ENCODE measurements around the gene SPATA2. TPM values are rescaled to one million over a fixed set of nuclear protein-coding genes. Genes with fewer than 3 reads are reported as not detected.
A peak's percentile ranks its signal among the peaks of the same experiment; 100 is the strongest.

SPATA2 gene
- total and polyA plus RNA-seq, 2 of the 13 experiments (the other 11 are each of a cell fraction or from before 2014, with no cell fraction given), result 3.2 to 8.7 TPM

DNA sequence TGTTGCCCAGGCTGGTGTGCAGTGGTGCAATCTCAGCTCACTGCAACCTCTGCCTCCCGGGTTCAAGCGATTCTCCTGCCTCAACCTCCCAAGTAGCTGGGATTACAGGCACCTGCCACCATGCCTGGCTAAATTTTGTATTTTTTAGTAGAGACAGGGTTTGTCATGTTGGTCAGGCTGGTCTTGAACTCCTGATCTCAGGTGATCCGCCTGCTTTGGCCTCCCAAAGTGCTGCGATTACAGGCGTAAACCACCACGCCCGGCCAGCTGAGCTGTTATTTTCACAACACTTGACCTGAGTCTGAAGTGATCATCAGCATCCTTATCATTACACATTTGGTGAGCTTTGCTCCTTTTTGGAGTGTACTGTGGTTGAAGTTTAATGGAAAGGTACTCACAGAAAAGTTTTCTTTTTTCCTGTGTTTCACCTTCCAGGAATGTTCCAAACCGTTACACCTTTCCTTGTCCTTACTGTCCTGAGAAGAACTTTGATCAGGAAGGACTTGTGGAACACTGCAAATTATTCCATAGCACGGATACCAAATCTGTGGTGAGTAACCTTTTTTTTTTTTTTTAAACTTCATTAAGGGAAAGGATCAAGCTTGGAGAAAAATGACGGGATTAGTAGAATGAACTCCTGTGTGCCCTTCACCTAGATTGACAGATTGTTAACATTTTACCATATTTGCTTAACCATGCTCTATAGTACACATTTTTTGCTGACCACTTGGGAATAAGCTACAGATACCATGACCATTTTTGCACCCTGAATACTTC, 30.6 kb upstream of the SPATA2 start (continued):
- TF ChIP-seq, protein P1, sequence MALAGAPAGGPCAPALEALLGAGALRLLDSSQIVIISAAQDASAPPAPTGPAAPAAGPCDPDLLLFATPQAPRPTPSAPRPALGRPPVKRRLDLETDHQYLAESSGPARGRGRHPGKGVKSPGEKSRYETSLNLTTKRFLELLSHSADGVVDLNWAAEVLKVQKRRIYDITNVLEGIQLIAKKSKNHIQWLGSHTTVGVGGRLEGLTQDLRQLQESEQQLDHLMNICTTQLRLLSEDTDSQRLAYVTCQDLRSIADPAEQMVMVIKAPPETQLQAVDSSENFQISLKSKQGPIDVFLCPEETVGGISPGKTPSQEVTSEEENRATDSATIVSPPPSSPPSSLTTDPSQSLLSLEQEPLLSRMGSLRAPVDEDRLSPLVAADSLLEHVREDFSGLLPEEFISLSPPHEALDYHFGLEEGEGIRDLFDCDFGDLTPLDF (CRISPR knock-in tag; IDR thresholded peaks at IDR 0.05), result no peak
- TF ChIP-seq PRDM10 (CRISPR knock-in tag; IDR thresholded peaks at IDR 0.05; ENCODE audit: low read depth), result no peak
- TF ChIP-seq TIGD3 (CRISPR knock-in tag; IDR thresholded peaks at IDR 0.05; ENCODE audit: borderline replicate concordance), result no peak
- no peak for TF ChIP-seq NFE2L2 (IDR thresholded peaks at IDR 0.05; ENCODE audit: low read length)
- TF ChIP-seq XBP1 (CRISPR knock-in tag; IDR thresholded peaks at IDR 0.05), result no peak
- no peak for TF ChIP-seq ZNF510 (CRISPR knock-in tag; IDR thresholded peaks at IDR 0.05; ENCODE audit: low read depth)
- TF ChIP-seq PTBP1 (IDR thresholded peaks at IDR 0.05; ENCODE audit: low read depth, low read length, poor library complexity, severe bottlenecking), result no peak
- TF ChIP-seq PCBP1 (IDR thresholded peaks at IDR 0.05; ENCODE audit: borderline replicate concordance, low read depth, low read length), result no peak
- 0 out of 2 replicates have a peak, but pooled peaks have one; percentile 33 for TF ChIP-seq DMAP1 (CRISPR knock-in tag; IDR thresholded peaks at IDR 0.05)
- TF ChIP-seq ZNF558 (CRISPR knock-in tag; IDR thresholded peaks at IDR 0.05; ENCODE audit: borderline replicate concordance), result peak; percentile 33; the same call in 1 of the 2 replicates
- TF ChIP-seq ZMYM2 (CRISPR knock-in tag; IDR thresholded peaks at IDR 0.05), result peak; percentile 100
- no peak for TF ChIP-seq ZNF576 (CRISPR knock-in tag; IDR thresholded peaks at IDR 0.05)
- no peak for TF ChIP-seq ZNF883 (CRISPR knock-in tag; IDR thresholded peaks at IDR 0.05; ENCODE audit: not compliant biosample characterization)
- TF ChIP-seq ZNF781 (CRISPR knock-in tag; IDR thresholded peaks at IDR 0.05; ENCODE audit: borderline replicate concordance, not compliant biosample characterization), result peak; percentile 50
- TF ChIP-seq, protein P2, sequence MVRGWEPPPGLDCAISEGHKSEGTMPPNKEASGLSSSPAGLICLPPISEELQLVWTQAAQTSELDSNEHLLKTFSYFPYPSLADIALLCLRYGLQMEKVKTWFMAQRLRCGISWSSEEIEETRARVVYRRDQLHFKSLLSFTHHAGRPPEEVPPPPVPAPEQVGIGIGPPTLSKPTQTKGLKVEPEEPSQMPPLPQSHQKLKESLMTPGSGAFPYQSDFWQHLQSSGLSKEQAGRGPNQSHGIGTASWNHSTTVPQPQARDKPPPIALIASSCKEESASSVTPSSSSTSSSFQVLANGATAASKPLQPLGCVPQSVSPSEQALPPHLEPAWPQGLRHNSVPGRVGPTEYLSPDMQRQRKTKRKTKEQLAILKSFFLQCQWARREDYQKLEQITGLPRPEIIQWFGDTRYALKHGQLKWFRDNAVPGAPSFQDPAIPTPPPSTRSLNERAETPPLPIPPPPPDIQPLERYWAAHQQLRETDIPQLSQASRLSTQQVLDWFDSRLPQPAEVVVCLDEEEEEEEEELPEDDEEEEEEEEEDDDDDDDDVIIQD (CRISPR knock-in tag; IDR thresholded peaks at IDR 0.05; ENCODE audit: low read depth), result peak; percentile 75
- no peak for TF ChIP-seq PHF8 (CRISPR knock-in tag; IDR thresholded peaks at IDR 0.05)

All from HepG2 (cell line).